ENCODE data around the gene CCDC92.
"Not testable (repeated sequence)": the region's sequence is repeated elsewhere in the genome, so short reads cannot be mapped to it uniquely, and the experiment has no call there.

CCDC92 gene

DNA sequence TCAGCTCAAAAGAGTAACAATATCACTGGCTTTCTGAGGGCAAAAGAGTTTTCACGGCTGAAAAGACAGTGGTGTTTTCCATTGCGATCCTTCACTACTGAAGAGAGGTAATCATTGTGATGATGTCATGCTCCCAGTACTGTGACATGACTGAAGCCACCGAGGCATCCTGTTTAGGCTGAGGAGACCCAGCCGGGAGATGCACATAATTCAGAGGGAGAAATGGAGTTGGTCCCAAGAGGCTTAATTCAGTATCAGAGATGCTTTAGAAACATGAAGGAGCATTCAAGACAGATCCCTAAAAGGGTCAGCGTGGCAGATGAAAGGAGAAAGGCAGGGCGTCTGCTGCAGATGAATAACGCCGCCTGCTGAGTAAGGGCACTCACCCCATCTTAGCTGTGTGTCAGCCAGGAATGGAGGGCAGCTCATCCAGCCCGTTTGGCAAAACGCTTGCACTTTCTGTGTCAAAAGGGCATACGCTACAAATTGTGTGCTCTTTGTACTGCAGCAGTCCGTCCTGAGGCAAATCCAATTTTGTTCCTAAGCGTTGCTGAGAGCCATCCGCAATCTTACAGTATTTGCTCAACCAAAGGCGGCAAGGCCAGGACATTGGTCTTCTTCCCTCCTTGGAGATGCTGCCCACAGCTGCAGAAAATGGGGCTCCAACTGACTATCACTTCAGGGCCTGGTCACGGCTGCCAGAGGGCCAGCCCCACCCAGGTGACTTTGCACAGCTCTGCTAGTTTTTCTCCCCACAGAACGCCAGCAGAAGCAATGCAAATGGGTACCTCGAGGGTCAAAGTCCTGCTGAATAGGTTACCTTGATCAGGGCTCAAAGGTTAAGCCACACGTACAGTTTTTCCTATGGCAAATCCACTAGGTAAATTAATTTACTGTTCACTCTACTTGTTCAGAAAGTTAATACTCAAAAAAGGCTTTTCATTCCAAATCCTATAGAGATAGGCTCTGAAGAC lies 23.5 kb downstream of the CCDC92 start:
- no peak for DNase-seq

DNA sequence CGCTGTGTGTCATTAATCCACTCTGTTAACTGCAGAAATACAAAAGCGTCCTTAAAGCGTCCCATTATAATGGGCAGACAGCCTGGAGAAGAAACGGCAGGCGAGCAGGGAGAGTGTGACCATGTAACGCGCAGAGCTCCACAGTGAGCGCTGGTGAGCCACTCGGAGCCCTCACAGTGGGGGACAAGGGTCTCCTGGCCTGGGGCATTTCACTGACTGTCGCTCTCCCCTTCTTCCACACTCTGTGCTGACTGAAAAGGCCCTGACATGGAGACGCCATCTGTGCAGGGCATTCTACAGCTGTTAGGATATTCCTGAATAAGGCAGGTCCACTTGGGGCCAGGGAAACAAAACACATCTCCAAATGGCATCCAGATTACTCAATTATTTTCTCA lies 24.2 kb downstream of the CCDC92 start:
- no peak for DNase-seq

DNA sequence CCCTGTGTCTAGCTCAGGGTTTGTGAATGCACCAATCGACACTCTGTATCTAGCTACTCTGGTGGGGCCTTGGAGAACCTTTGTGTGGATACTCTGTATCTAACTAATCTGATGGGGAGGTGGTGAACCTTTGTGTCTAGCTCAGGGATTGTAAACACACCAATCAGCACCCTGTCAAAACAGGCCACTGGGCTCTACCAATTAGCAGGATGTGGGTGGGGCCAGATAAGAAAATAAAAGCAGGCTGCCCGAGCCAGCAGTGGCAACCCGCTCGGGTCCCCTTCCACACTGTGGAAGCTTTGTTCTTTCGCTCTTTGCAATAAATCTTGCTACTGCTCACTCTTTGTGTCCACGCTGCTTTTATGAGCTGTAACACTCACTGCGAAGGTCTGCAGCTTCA lies 25.1 kb downstream of the CCDC92 start:
- DNase-seq: not testable (repeated sequence)

DNA sequence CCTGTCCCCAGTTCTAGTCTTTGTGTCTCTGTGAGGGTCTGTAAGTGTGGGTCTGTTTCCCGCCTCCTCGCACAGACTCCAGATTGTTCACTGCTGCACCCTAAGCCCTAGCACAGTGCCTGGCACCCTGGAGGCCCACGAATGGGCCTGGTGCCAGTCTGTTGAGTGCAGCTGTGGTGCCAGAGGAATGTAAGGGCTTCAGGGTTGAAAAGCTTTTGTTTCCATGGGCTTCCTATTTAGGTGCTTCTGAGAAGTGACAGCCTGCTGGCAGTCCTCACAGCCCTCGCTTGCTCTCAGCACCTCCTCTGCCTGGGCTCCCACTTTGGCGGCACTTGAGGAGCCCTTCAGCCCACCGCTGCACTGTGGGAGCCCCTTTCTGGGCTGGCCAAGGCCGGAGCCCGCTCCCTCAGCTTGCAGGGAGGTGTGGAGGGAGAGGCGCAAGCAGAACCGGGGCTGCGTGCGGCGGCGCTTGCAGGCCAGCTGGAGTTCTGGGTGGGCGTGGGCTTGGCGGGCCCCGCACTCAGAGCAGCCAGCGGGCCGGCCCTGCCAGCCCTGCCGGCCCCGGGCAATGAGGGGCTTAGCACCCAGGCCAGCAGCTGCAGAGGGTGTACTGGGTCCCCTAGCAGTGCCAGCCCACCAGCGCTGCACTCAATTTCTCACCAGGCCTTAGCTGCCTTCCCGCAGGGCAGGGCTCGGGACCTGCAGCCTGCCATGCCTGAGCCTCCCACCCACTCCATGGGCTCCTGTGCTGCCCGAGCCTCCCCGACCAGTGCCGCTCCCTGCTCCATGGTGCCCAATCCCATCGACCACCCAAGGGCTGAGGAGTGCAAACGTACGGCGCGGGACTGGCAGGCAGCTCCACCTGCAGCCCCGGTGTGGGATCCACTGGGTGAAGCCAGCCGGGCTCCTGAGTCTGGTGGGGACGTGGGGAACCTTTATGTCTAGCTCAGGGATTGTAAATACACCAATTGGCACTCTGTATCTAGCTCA lies 25.8 kb downstream of the CCDC92 start:
- DNase-seq: not testable (repeated sequence)

DNA sequence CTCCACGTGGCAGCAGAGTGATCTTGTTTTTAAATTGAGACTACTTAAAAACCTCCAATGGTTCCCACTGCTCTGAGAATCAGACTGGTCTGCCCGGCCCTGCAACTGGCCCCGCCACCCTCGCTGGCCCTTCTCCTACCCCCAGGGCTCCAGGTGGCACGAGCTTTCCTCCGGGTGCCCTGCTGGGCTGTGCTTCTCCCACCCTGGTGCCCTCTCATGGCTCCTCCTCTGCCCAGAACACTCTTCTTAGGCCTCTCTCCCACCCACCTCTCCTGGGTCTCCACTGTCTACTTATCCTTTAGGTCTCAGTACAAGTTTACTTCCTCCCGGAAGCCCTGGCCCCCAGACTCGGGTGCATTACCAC lies 26.5 kb downstream of the CCDC92 start:
- no peak for DNase-seq

DNA sequence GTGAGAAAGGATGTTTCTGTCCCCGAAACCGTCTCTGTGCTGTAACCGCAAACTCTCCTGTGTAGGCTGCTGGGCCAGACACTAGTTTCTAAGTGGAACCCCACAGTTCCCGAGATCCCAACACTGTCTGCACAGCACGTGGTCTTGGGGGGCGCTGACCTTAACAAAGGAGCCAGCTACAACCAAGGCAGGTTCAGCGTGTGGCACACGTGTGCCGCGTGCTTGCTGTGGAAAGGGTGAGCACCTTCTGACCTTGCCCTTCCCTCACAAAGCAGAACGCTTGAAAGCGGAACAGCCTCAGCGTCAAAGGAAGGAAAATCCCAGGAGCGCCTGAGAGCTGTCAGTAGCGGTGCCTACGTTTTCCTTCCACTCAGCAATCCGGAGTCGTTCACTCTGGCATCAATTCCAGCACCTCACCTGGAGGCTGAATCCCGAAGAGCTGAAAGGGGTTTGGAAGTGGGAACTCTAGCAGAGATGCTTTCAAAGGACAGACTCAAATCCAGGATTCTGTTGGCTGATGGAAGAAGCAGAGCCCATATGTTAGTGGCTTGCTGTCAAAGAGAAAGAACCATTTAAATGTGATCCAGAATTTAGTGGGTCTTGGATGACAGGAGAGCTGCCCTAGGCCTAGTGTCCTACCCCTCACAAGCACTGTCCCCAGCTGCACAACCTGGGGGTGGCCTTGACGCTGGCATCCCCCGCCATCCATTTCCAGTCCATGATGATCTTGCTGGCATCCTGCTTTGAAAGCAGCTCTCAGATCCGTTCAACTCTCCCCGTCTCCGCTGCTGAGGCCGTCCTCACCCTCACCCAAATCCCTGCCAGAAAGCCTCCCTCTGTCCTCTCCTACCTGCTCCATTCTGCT lies 27.1 kb downstream of the CCDC92 start:
- DNase-seq: no peak

DNA sequence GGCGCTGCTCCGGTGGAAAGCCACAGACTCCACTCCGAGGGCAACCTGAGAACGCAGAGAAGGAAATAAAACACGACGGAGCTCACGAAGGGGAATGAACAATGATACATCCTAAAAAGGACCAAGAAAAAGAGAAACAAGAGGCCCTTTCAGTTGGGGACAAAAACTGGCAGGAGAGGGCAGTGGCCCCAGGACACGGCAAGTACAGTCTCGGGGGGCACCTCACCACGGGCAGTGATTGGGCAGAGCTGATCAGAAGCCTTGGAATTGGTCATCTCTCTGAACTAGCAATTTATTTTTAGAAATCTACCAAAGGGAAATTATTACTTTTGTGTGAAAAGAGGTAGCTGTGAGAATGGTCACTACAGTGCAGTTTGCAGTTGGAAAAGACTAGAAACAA lies 27.9 kb downstream of the CCDC92 start:
- DNase-seq: no peak

DNA sequence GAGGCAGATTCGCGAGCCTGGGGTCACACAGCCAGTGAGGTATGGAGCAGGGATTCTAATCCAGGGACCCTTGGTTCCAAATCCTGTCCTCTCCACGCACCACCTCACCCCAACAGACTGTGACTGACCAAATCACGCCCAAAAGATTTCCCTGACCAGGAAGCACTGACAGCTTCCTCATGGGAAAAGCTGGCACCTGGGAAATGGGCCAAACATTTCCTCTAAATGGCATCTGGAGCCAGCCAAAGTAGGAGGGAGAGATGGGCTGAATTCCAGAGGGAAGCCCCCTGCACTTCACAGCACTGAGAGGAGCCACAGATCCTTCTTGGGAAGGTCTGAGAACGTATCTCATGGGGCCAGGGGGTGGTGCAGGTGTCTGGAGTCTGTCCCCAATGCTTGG lies 28.8 kb downstream of the CCDC92 start:
- DNase-seq: no peak

DNA sequence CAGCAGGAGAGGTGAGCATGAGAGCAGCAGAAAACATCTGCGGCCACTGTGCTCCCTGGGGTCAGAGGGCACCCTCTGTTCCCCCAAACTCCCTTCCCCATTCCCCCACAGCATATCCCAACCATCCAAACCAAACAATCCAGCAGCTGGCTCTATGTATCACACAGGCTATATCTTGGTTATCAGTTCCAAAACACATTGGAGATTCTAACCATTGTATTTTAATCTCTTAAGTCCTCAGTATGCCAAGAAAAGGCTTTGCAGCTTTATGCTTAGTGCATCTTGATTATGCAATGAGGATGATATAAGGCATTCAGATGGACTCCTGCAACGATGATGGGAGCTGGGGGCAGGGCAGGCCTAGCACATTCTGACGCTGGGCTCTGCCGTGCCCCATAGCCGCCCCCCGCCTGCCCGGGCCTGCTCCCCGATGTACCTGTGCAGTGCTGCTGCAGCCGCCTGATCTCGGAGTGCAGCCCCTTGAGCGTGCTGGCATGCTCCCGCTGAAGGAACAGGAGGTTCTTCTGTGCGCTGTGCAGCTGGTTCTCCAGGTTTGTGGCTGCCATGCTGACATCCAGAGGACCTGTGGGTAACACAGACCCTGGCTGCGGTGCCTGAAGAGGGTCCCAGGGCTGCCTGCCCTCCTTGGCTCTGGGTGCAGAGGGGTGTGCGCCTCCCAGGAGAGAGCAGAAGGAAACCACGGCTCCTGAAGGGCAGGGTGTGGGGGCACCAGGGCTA lies 29.6 kb downstream of the CCDC92 start:
- no peak for DNase-seq

DNA sequence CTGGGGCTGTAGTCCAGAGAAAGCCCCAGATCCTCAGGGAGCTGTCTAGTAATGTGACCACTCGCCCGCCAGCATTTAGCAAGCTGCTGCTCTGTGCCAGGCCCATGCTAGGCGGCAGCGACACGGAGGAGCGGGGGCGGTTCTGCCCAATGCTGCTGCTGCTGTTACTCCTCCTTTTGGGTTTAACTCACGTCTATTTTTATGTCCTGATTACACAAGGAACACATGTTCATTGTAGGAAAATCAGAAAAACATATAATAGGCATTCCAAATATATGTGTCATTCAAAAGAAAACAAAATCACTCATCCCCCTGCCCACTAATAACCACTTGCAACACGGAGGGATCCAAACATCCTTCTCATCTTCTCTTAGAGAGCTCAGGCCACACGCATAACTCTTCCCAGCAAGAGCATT lies 30.4 kb downstream of the CCDC92 start:
- no peak for DNase-seq

DNA sequence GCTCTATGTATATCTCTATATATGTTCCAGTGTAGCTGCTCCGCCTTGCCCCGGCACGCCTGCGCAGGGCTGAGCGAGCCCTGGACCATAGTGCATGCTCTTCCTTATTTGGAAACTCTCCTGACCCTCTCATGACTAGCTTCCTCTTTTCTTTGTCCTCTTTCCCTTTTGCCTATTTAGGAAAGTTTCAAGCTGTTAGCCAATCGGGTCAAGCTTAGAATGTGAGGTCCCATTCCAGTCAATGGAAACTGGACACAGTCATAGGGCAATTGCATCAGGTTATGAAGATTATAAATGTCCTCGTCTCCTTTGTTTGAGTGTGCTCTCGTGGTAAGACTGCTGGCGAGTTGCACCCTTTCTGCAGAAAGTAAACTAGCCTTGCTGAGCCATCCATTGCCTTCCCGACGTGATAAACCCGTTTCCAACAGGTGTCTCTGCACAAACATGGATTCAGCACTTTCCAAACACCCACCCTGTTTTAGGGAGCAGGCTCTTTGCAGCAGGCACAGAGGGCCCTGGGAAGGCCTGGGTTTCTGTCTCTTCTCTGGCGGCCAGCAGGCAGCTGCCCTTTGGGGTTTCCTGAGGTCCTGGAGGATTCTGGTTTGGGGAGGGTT lies 30.9 kb downstream of the CCDC92 start:
- DNase-seq: peak; percentile 47

DNA sequence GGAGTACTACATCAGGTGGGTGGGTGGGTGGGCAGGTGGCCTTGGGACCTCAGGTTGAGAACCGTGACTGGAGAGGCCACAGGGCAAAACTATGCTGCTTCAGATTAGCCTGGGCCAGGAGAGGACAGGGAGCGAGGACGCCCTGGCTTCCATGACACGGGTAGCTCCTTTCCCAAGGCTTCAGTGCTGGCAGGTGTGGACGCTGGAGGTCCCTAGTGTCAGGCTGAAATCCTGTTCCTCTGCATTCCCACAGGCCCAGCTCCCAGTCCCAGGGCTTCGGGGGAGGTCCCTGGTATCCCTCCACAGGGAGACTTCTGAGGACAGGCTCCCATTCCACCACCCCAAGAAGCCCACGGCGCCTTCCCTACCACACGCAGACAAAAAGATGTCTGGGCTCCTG lies 31.6 kb downstream of the CCDC92 start:
- DNase-seq: no peak

DNA sequence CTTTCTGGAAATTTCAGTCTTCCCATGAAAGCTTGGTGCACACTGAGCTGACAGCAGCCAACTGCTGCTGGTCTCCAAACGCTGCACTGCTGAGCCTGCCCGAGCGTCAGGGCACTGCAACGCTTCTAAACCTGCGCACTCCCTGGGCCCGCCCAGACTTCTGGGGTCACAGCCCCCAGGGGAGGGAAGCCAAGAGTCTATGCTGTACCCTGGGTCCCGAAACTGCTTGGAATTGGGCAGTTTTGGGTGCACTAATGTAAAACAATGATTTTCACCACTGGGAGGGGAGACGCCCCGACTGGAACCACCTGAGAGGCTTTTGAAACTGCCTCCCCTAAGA lies 32.0 kb downstream of the CCDC92 start:
- DNase-seq: no peak

DNA sequence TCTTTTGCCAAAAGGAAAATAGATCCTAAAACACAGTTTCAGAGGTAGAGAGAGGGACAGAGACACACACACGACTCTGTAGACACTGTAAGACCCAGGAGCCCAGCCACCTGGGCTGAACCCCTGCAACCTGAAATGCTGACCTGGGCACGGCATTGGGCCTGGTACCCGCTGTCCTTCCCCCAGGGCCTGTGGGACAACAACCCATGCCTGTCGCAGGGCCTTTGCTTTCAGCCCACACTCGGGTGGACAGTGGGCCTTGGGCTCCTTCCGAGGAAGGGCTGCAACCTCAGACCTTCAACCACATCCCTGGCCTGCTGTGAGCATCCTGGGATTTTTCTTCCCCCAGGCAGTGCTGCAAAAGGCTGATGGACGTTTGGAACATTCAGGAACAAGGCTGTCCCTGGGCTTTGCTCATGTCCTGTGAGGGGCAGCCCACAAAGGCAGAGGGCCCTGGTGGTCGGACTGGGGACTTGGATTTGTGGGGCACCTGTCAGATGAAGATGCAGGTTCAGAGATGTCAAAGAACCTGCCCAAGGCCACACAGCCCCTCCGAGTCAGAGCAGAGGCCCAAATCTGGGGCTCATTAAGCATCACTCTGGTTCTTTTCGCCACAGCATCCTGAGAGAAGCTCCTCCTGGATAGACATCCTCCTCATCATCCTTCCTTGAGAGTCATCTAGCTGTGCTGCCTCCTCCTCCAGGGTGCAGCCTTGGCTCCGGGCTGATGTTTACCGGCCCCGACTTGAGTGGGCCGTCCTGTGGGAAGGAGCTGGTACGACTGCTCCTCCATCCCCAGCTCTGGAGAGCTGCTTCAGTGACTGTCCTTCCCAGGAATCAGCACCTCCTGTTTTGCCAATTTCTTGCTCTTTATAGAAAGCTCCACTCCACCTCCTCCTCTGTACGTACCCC lies 32.7 kb downstream of the CCDC92 start:
- DNase-seq: no peak

DNA sequence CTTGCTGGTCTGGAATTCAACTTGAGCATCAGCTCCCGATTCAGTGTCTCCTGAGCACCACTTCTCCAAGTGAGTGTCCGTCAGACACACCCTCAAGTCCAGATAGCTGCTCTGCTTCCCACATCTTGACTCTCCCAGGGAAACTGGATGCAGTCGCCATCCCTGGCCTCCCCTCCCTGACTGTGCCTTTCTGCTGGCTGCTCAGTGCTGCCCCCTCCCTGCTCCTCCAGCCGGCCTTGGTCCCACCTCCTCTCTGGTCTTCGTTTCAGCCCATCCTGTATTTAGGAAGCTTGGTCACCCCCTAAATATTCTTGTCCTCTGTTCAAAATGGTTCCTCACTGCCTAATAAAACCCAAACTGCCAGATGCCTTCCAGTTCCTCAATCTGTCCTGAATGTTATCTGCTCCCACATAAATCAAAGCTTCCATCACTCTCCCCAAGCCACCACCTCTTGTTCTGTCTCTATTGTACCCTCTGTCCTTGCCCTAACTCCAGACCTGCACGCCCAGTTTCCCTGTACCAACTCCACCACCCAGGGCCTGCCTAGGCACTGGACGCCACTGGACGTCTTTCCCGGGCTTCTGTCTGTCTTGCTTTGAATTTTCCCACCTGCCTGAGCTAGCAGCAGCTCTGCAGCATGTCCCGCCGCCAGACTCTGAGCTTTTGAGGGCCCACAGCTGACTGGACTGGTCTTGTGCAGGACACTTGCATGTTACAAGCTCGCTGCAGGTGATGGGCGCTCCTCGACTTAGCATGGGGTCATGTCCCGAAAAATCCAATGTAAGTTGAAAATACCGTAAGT lies 33.8 kb downstream of the CCDC92 start:
- DNase-seq: no peak

DNA sequence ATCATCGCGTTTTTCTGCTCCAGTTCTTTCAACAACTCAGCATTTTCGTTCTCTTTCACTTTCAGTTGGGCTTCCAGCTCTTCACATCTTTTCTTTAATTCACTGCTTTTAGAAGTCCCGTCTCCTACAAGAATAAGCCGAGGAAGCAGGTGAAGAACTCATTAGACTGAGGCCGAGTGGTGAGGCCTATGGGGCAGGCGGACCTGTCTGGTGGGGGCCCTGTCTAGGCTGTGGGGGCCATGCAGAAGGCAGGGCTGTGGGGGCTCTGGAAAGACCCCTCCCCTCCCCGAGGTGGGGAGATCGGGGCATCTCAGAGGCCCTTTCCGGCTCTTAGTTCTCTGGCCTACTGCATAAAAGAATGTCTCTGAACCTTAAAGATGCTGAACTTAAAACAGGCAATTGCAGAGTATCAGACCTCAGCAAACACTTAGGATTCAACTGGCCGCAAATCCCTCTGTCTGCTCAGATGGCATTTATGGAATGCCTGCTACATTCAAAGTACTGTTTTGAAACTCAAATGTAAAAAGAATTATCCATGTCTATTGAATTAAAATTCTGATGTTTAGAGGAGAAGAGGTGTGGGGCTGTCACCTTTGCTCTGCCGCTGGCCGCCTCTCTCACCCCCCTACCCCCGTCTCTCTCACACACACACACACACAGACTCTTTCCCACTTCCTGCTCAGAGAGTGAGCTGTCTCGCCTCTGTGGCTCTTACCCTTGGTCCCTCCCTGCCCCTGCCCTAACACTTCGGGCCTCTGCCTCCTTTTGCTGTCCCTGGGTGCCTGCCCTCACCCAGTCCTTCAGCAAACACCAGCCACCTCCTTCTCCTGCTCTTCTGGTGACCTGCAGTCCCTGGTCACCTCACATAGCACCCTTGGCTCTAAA lies 34.7 kb downstream of the CCDC92 start:
- peak; percentile 58 for DNase-seq

DNA sequence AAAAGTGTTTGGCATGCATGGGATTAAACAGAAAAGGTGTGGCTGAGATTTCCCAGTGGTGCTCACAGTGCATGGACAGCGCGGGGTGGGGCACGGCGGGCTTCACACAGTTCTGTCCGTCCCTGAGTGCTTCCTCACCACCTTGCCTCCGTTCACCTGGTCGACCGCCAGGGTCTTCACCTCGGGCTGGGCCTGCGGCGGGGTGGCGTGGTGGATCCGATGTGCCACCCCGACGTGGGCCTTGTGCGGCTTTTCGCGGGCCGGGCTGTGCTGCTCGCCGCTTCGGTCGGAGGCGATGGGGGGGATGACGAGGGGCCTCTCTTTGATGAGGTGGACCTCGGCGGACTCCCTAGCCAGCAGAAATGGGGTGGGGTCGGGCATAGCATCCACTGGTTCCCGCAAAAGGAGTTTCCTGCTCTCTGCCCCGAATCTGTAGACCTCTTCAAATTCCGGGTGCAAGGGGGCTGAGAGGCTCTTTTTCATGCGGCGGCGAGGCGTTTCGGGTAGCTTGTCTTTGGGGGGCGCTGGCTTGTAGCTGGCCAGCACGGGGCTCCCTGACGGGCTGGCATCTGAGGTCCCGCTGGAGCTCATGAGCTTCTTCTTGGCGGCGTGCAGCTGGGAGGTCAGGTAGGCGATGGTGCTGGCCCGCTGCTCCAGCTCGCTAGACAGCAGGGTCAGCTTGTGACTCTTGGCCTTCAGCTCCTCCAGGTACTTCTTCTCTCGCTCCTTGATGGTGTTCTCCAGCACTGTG lies 35.5 kb downstream of the CCDC92 start:
- DNase-seq: no peak

DNA sequence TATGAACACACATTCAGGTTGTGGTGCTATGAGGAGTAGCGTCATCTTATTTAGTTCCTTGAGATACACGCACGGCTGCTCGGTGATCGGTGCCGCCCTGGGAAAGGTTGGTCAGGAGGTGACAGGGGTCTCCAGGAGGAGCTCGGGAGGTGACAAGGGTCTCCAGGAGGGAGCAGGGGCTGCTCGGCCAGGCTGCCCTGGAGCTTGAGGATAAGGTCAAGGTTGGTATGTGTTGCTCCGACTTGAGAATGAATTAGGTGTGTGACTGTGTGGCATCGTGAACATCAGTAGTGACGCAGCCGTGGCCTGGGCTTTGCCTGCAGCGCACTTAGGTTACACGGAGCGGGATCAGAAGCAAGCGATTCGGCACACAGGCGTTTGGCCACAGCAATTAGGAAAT lies 36.2 kb downstream of the CCDC92 start:
- DNase-seq: no peak

All from CD4-positive, alpha-beta T cell treated with Interferon gamma for 1 hour (primary cell).